Measurements from ENCODE around the gene SDR42E2. TPM values are rescaled to one million over a fixed set of nuclear protein-coding genes. Genes with fewer than 3 reads are reported as not detected.

The SDR42E2 gene
- total and polyA plus RNA-seq, 2 of the 8 experiments (the other 6 are each of a cell fraction or from before 2014, with no cell fraction given): 0.08 TPM; not detected in 1

- H4K20me1 ChIP-seq (replicated peaks in 1 of 2; ENCODE audit: control insufficient read depth in 1 of 2, insufficient read depth in 2 of 2, low read length in 2 of 2): peaks cover 0 to 1% of the 10 kb centered on the region in 2 experiments
- H3K9ac ChIP-seq (replicated peaks in 1 of 4; ENCODE audit: extremely low read depth in 1 of 4, low read depth in 3 of 4, low read length in 3 of 4): no peak overlapping the region
- no peak overlapping the region for H2BK5ac ChIP-seq (ENCODE audit: low read depth, low read length)
- no peaks in the 10 kb centered on the region for H3K23me2 ChIP-seq (ENCODE audit: low read depth, low read length)
- peaks cover 0 to 7% (median 4%) of the 10 kb centered on the region in 4 experiments; a peak in 6 of 7 replicates for H3K4me1 ChIP-seq (replicated peaks in 1 of 4; ENCODE audit: control insufficient read depth in 3 of 4, insufficient read depth in 4 of 4, low read length in 3 of 4)
- POLR2A ChIA-PET (ENCODE audit: partially characterized antibody): no interaction called here
- H4K5ac ChIP-seq (ENCODE audit: insufficient read length, low read depth, low read length): no peak overlapping the region
- no peaks in the 10 kb centered on the region for H3K9me3 ChIP-seq (ENCODE audit: insufficient read depth in 2 of 2, low read depth in 1 of 2, low read length in 1 of 2)
- no peak overlapping the region for H3K4ac ChIP-seq (replicated peaks; ENCODE audit: insufficient read length, low read depth, low read length)
- H4K91ac ChIP-seq (replicated peaks; ENCODE audit: insufficient read length, low read length): no peak overlapping the region
- no peak overlapping the region for H2BK20ac ChIP-seq (ENCODE audit: low read length)
- no peak overlapping the region for H3K14ac ChIP-seq (ENCODE audit: insufficient read length)
- CTCF ChIA-PET (ENCODE audit: partially characterized antibody): interaction anchor here (1.4 to 9.1 kb wide), 2 partner anchors 12 to 20 kb away, joined by 5 to 66 read pairs; partner anchors contain the start of gene EEF2K
- H3K36me3 ChIP-seq (ENCODE audit: control insufficient read depth in 2 of 4, insufficient read depth in 4 of 4, low read length in 3 of 4): no peaks in the 10 kb centered on the region
- H3K27me3 ChIP-seq (replicated peaks in 1 of 4; ENCODE audit: control insufficient read depth in 3 of 4, extremely low read depth in 1 of 4, insufficient read depth in 3 of 4, low read length in 3 of 4): no peaks in the 10 kb centered on the region
- no peak for FAIRE-seq
- 93% methylated on average over 2 of the region's 2 CpGs; no CpG with 5 or more reads in 1 of the 2 experiments for WGBS, 2 experiments (ENCODE audit: extremely low coverage in 1 of 2, insufficient coverage in 1 of 2, insufficient read length in 1 of 2, insufficient replicate concordance in 2 of 2, low coverage in 1 of 2, low lambda C conversion rate in 2 of 2, missing lambda C conversion rate in 1 of 2)
- peaks cover 0 to 7% of the 10 kb centered on the region in 2 experiments; a peak in 1 of 4 replicates for H3K79me2 ChIP-seq (ENCODE audit: control insufficient read depth in 1 of 2, insufficient read depth in 2 of 2, low read length in 2 of 2)
- no peak overlapping the region for H3K18ac ChIP-seq (ENCODE audit: extremely low read depth, low read length)
- no peak overlapping the region for H2AFZ ChIP-seq (ENCODE audit: low read length)
- no peak for DNase-seq (ENCODE audit: low read depth in 1 of 2, low spot score in 2 of 2)
- H3K27ac ChIP-seq (ENCODE audit: low read depth, low read length): no peak overlapping the region
- H3K4me3 ChIP-seq (ENCODE audit: extremely low read depth in 1 of 4, insufficient read depth in 2 of 4, low read depth in 3 of 4, low read length in 4 of 4): no peak overlapping the region
- no peak overlapping the region for H2BK120ac ChIP-seq (replicated peaks; ENCODE audit: low read depth, low read length)
- H4K8ac ChIP-seq (ENCODE audit: extremely low read depth, insufficient read depth, low read length): no peak overlapping the region
- no peak overlapping the region for H3K56ac ChIP-seq (replicated peaks; ENCODE audit: insufficient read length, low read depth, low read length)
- H3K79me1 ChIP-seq (ENCODE audit: low read depth, low read length): no peaks in the 10 kb centered on the region; the same call in 1 of the 2 replicates
- H3K4me2 ChIP-seq (ENCODE audit: insufficient read depth in 1 of 2, low read depth in 2 of 2, low read length in 2 of 2): no peak overlapping the region
- H2BK15ac ChIP-seq (ENCODE audit: low read length): no peak overlapping the region
- no peak overlapping the region for H3K23ac ChIP-seq (ENCODE audit: insufficient read length)
- no peak overlapping the region for H2AK5ac ChIP-seq (ENCODE audit: low read depth, low read length)
- H2BK12ac ChIP-seq (ENCODE audit: low read depth, low read length): no peak overlapping the region
- no peak for TF ChIP-seq FOSL1 (IDR thresholded peaks at IDR 0.05; ENCODE audit: insufficient read depth, low read depth, low read length)
- TF ChIP-seq ASH2L (IDR thresholded peaks at IDR 0.05; ENCODE audit: low read length): no peak
- TF ChIP-seq JUN (IDR thresholded peaks at IDR 0.05; ENCODE audit: low read depth, low read length): no peak
- TF ChIP-seq TAF1 (IDR thresholded peaks at IDR 0.05; ENCODE audit: low read depth, low read length): no peak
- no peak for TF ChIP-seq ATF2 (IDR thresholded peaks at IDR 0.05; ENCODE audit: low read length)
- TF ChIP-seq CEBPB (IDR thresholded peaks at IDR 0.05; ENCODE audit: low read depth, low read length): no peak
- no peak for TF ChIP-seq CBX5 (IDR thresholded peaks at IDR 0.05; ENCODE audit: low read depth, low read length)
- no peak for TF ChIP-seq PHF8 (conservative IDR thresholded peaks at IDR 0.05; ENCODE audit: low read depth, low read length)
- no peak for TF ChIP-seq SP2 (IDR thresholded peaks at IDR 0.05; ENCODE audit: low read length)
- no peak for TF ChIP-seq RAD21 (IDR thresholded peaks at IDR 0.05 in 1 of 2, conservative IDR thresholded peaks at IDR 0.05 in 1 of 2; ENCODE audit: low read depth in 2 of 2, low read length in 2 of 2)
- TF ChIP-seq SIX5 (IDR thresholded peaks at IDR 0.05; ENCODE audit: low read depth, low read length): no peak
- no peak for TF ChIP-seq GTF2F1 (IDR thresholded peaks at IDR 0.05; ENCODE audit: borderline replicate concordance, low read depth, low read length)
- TF ChIP-seq EGR1 (IDR thresholded peaks at IDR 0.05; ENCODE audit: borderline replicate concordance, low read depth, low read length): no peak
These were observed 59.7 kb downstream of the SDR42E2 start for GRCh38 chr16:22222006-22222405.
